Measurements from ENCODE around the gene ALG2.

The ALG2 gene

GRCh38 chr9:99169086-99169485 is 52.7 kb downstream of the ALG2 start:
- H4K20me1 ChIP-seq (ENCODE audit: insufficient read depth, low read length, poor library complexity, severe bottlenecking) = no peaks in the 10 kb centered on the region
- no peaks in the 10 kb centered on the region for H3K27me3 ChIP-seq (ENCODE audit: insufficient read depth, low read length, poor library complexity, severe bottlenecking)
- no peaks in the 10 kb centered on the region for H3K9me2 ChIP-seq (replicated peaks; ENCODE audit: low read depth, low read length)
- H3K4me2 ChIP-seq (ENCODE audit: low read depth, low read length, poor library complexity, severe bottlenecking) = no peak overlapping the region
- H3K9ac ChIP-seq (ENCODE audit: low read depth, low read length, poor library complexity, severe bottlenecking) = no peak overlapping the region
- no peaks in the 10 kb centered on the region for H3K9me3 ChIP-seq (ENCODE audit: insufficient read depth, low read depth, low read length)
- H3K4me1 ChIP-seq (ENCODE audit: insufficient read depth, low read length, poor library complexity, severe bottlenecking) = peaks cover 20% of the 10 kb centered on the region
- H3K79me2 ChIP-seq (ENCODE audit: insufficient read depth, low read length) = no peaks in the 10 kb centered on the region
- H3K4me3 ChIP-seq (ENCODE audit: low read length, poor library complexity, severe bottlenecking) = no peak overlapping the region
- TF ChIP-seq CTCF (conservative IDR thresholded peaks at IDR 0.05; ENCODE audit: low read length) (no peak), EZH2phosphoT487 (IDR thresholded peaks at IDR 0.05; ENCODE audit: borderline replicate concordance) (no peak)
- no peaks in the 10 kb centered on the region for H3K36me3 ChIP-seq (ENCODE audit: insufficient read depth, low read length)
- no peaks in the 10 kb centered on the region for H3F3A ChIP-seq (ENCODE audit: low read depth)
- H2AFZ ChIP-seq (ENCODE audit: low read length) = no peak overlapping the region

GRCh38 chr9:99167694-99168093 is 54.0 kb downstream of the ALG2 start:
- no peaks in the 10 kb centered on the region for H3K79me2 ChIP-seq (ENCODE audit: insufficient read depth, low read length)
- H3K4me3 ChIP-seq (ENCODE audit: low read length, poor library complexity, severe bottlenecking) = peak overlapping the region; percentile 34
- H4K20me1 ChIP-seq (ENCODE audit: insufficient read depth, low read length, poor library complexity, severe bottlenecking) = no peaks in the 10 kb centered on the region
- peak overlapping the region; percentile 57 for H3K4me2 ChIP-seq (ENCODE audit: low read depth, low read length, poor library complexity, severe bottlenecking)
- peak overlapping the region; percentile 52 for H2AFZ ChIP-seq (ENCODE audit: low read length)
- H3K4me1 ChIP-seq (ENCODE audit: insufficient read depth, low read length, poor library complexity, severe bottlenecking) = peaks cover 20% of the 10 kb centered on the region
- H3K27me3 ChIP-seq (ENCODE audit: insufficient read depth, low read length, poor library complexity, severe bottlenecking) = no peaks in the 10 kb centered on the region
- no peaks in the 10 kb centered on the region for H3K9me2 ChIP-seq (replicated peaks; ENCODE audit: low read depth, low read length)
- no peaks in the 10 kb centered on the region for H3K9me3 ChIP-seq (ENCODE audit: insufficient read depth, low read depth, low read length)
- H3K9ac ChIP-seq (ENCODE audit: low read depth, low read length, poor library complexity, severe bottlenecking) = peak overlapping the region; percentile 51
- no peaks in the 10 kb centered on the region for H3F3A ChIP-seq (ENCODE audit: low read depth)
- H3K36me3 ChIP-seq (ENCODE audit: insufficient read depth, low read length) = no peaks in the 10 kb centered on the region
- TF ChIP-seq EZH2phosphoT487 (IDR thresholded peaks at IDR 0.05; ENCODE audit: borderline replicate concordance) (no peak), CTCF (conservative IDR thresholded peaks at IDR 0.05; ENCODE audit: low read length) (no peak)

GRCh38 chr9:99167119-99167518 is 54.6 kb downstream of the ALG2 start:
- no peak overlapping the region for H3K9ac ChIP-seq (ENCODE audit: low read depth, low read length, poor library complexity, severe bottlenecking)
- TF ChIP-seq EZH2phosphoT487 (IDR thresholded peaks at IDR 0.05; ENCODE audit: borderline replicate concordance) (no peak), CTCF (conservative IDR thresholded peaks at IDR 0.05; ENCODE audit: low read length) (no peak)
- H3K9me3 ChIP-seq (ENCODE audit: insufficient read depth, low read depth, low read length) = no peaks in the 10 kb centered on the region
- no peak overlapping the region for H3K4me3 ChIP-seq (ENCODE audit: low read length, poor library complexity, severe bottlenecking)
- peak overlapping the region; percentile 52; the same call in 1 of the 2 replicates for H2AFZ ChIP-seq (ENCODE audit: low read length)
- no peaks in the 10 kb centered on the region for H3F3A ChIP-seq (ENCODE audit: low read depth)
- no peaks in the 10 kb centered on the region for H3K9me2 ChIP-seq (replicated peaks; ENCODE audit: low read depth, low read length)
- no peaks in the 10 kb centered on the region for H3K36me3 ChIP-seq (ENCODE audit: insufficient read depth, low read length)
- no peaks in the 10 kb centered on the region for H3K79me2 ChIP-seq (ENCODE audit: insufficient read depth, low read length)
- H3K4me1 ChIP-seq (ENCODE audit: insufficient read depth, low read length, poor library complexity, severe bottlenecking) = peaks cover 20% of the 10 kb centered on the region
- no peaks in the 10 kb centered on the region for H4K20me1 ChIP-seq (ENCODE audit: insufficient read depth, low read length, poor library complexity, severe bottlenecking)
- H3K27me3 ChIP-seq (ENCODE audit: insufficient read depth, low read length, poor library complexity, severe bottlenecking) = no peaks in the 10 kb centered on the region
- peak overlapping the region; percentile 57 for H3K4me2 ChIP-seq (ENCODE audit: low read depth, low read length, poor library complexity, severe bottlenecking)

Measured in Loucy (cell line).